Common myeloid progenitor, CD34-positive (primary cell): Measurements from ENCODE around the gene NDFIP2.
"Not testable (repeated sequence)": the region's sequence is repeated elsewhere in the genome, so short reads cannot be mapped to it uniquely, and the experiment has no call there.

Experiments
- CTCF ChIA-PET: fragments of 350-600 bp; sonication (Branson Sonifier 250); formaldehyde crosslinking; loops from one replicate; lab custom pipeline; 2021; ENCODE audit warnings: antibody characterized with exemption; lab: Charles Lee
- POLR2A ChIA-PET: fragments of 350-600 bp; sonication (Branson Sonifier 250); formaldehyde crosslinking; loops from one replicate; lab custom pipeline; 2021; ENCODE audit warnings: antibody characterized with exemption; lab: Charles Lee
- DNase-seq, 3 donors: peaks; one replicate each; pipeline versions ENCODE4 v3.0.0 to v3.0.0-alpha.2; 2013
- H3K27ac ChIP-seq, 2 experiments: 1 replicate in 1 of 2; 2 replicates in 1 of 2; pipeline ENCODE4 v1.7.0; 2013; ENCODE audit warnings: inconsistent platforms in 2 of 2, low read length in 2 of 2, mild to moderate bottlenecking in 2 of 2, low read depth in 1 of 2, moderate library complexity in 1 of 2; ENCODE audit not compliant: severe bottlenecking in 2 of 2, insufficient read depth in 1 of 2, poor library complexity in 1 of 2
- H3K27me3 ChIP-seq, 5 experiments: replicated peaks in 2 of 5; 1 replicate in 3 of 5; 2 replicates in 2 of 5; pipeline versions ENCODE4 v1.6.1 to v1.7.0; 2013; ENCODE audit warnings: low read length in 4 of 5, mild to moderate bottlenecking in 2 of 5, moderate library complexity in 2 of 5, inconsistent platforms in 1 of 5; ENCODE audit not compliant: insufficient read depth in 5 of 5, control insufficient read depth in 4 of 5
- H3K36me3 ChIP-seq, 4 experiments: 1 replicate in 2 of 4; 2 replicates in 2 of 4; pipeline versions ENCODE4 v1.6.1 to v1.7.0; 2013; ENCODE audit warnings: low read length in 3 of 4, control low read depth in 1 of 4, mild to moderate bottlenecking in 1 of 4; ENCODE audit not compliant: control insufficient read depth in 4 of 4, insufficient read depth in 4 of 4
- H3K4me1 ChIP-seq, 4 experiments: 1 replicate in 3 of 4; 2 replicates in 1 of 4; pipeline versions ENCODE4 v1.6.1 to v1.7.1; 2013; ENCODE audit warnings: low read length in 3 of 4, mild to moderate bottlenecking in 3 of 4, control low read depth in 1 of 4, inconsistent platforms in 1 of 4, moderate library complexity in 1 of 4; ENCODE audit not compliant: control insufficient read depth in 4 of 4, insufficient read depth in 4 of 4; ENCODE audit errors: control extremely low read depth in 1 of 4
- H3K4me3 ChIP-seq, 7 experiments: 1 replicate in 4 of 7; 2 replicates in 3 of 7; pipeline versions ENCODE4 v1.5.1 to v1.7.0; 2013; ENCODE audit warnings: mild to moderate bottlenecking in 7 of 7, low read length in 6 of 7, moderate library complexity in 6 of 7, inconsistent platforms in 2 of 7, low read depth in 2 of 7, control low read depth in 1 of 7; ENCODE audit not compliant: insufficient read depth in 4 of 7, control insufficient read depth in 1 of 7; ENCODE audit errors: extremely low read depth in 1 of 7
- H3K9me3 ChIP-seq, 5 experiments: 1 replicate in 4 of 5; 2 replicates in 1 of 5; pipeline versions ENCODE4 v1.6.1 to v1.7.1; 2013; ENCODE audit warnings: low read length in 4 of 5, mild to moderate bottlenecking in 2 of 5, inconsistent platforms in 1 of 5, low read depth in 1 of 5, moderate library complexity in 1 of 5; ENCODE audit not compliant: control insufficient read depth in 4 of 5, insufficient read depth in 2 of 5; ENCODE audit errors: control extremely low read depth in 1 of 5
- WGBS: methylation state at CpG from one replicate; pipeline ENCODE4 v1.1.5; 2013; ENCODE audit not compliant: insufficient coverage; 5-methylcytosine and 5-hydroxymethylcytosine counted together

The NDFIP2 gene

GRCh38 chr13:79593641-79594275 lies 112.8 kb downstream of the NDFIP2 start:
- no peaks in the 10 kb centered on the region for H3K4me1 ChIP-seq
- 91% methylated on average over 1 of the region's 2 CpGs for WGBS

GRCh38 chr13:79600146-79600545 lies 119.2 kb downstream of the NDFIP2 start:
- H3K36me3 ChIP-seq, H3K9me3 ChIP-seq, H3K4me3 ChIP-seq, POLR2A ChIA-PET, H3K4me1 ChIP-seq, H3K27me3 ChIP-seq, H3K27ac ChIP-seq, DNase-seq: not testable (repeated sequence)
- CTCF ChIA-PET, result interaction anchor here (1.4 kb wide), 1 partner anchor 21 kb away, joined by 3 read pairs; no protein-coding TSS in a partner anchor
- 96% methylated on average over 31 of the region's 33 CpGs for WGBS

More at GRCh38 chr13:79593641-79594275, 112.8 kb downstream of the NDFIP2 start:
- no peaks in the 10 kb centered on the region for H3K36me3 ChIP-seq
- no peak for DNase-seq
- H3K27ac ChIP-seq, result no peak overlapping the region
- ChIA-PET POLR2A (no interaction called here), CTCF (interaction anchor here (0.6 kb wide), 1 partner anchor 10 kb away, joined by 3 read pairs; no protein-coding TSS in a partner anchor)
- peaks cover 0 to 2% (median 0%) of the 10 kb centered on the region in 5 experiments for H3K27me3 ChIP-seq
- H3K9me3 ChIP-seq, result no peaks in the 10 kb centered on the region
- H3K4me3 ChIP-seq, result no peak overlapping the region

- Histone ChIP-seq H3K4me1 (no peaks in the 10 kb centered on the region), H3K4me3 (no peak overlapping the region), H3K27ac (no peak overlapping the region), H3K36me3 (no peaks in the 10 kb centered on the region), H3K9me3 (peaks cover 0 to 2% (median 0%) of the 10 kb centered on the region in 5 experiments), H3K27me3 (no peaks in the 10 kb centered on the region)
- ChIA-PET POLR2A (no interaction called here), CTCF (no interaction called here)
- DNase-seq, result no peak
- 100% methylated on average over 1 of the region's 2 CpGs for WGBS
These were observed 122.0 kb downstream of the NDFIP2 start for GRCh38 chr13:79602936-79603335.

GRCh38 chr13:79604752-79605151 lies 123.8 kb downstream of the NDFIP2 start:
- Histone ChIP-seq H3K9me3 (peaks cover 0 to 4% (median 0%) of the 10 kb centered on the region in 5 experiments), H3K4me3 (no peak overlapping the region), H3K4me1 (no peaks in the 10 kb centered on the region), H3K27me3 (no peaks in the 10 kb centered on the region), H3K27ac (no peak overlapping the region), H3K36me3 (no peaks in the 10 kb centered on the region)
- no peak for DNase-seq
- POLR2A ChIA-PET, result no interaction called here
- no CpG with 5 or more reads among the region's 2 CpGs for WGBS
- CTCF ChIA-PET, result no interaction called here
